ENCODE results near the gene LRRN4CL. TPM values are rescaled to one million over a fixed set of nuclear protein-coding genes. Genes with fewer than 3 reads are reported as not detected.

The LRRN4CL gene
- polyA plus RNA-seq, 4 donors: 0.91 to 1.5 (median 1.1) TPM

GRCh38 chr11:62648967-62649364, 40.4 kb downstream of the LRRN4CL start:
- DNase-seq (ENCODE audit: low read depth in 4 of 4, low spot score in 3 of 4): no peak

- DNase-seq (ENCODE audit: low read depth in 4 of 4, low spot score in 3 of 4): no peak
Observed at GRCh38 chr11:62648185-62648966, 41.0 kb downstream of the LRRN4CL start.

GRCh38 chr11:62647609-62648005, 41.7 kb downstream of the LRRN4CL start:
- no peak for DNase-seq (ENCODE audit: low read depth in 4 of 4, low spot score in 3 of 4)

- DNase-seq (ENCODE audit: low read depth in 4 of 4, low spot score in 3 of 4): no peak
Observed at GRCh38 chr11:62646825-62647608, 42.3 kb downstream of the LRRN4CL start.

- peak; percentile 96 to 97 (median 97) for DNase-seq (ENCODE audit: low read depth in 4 of 4, low spot score in 3 of 4)
Observed at GRCh38 chr11:62645946-62646824, 43.1 kb downstream of the LRRN4CL start, which contains the start of gene GANAB. Gene GANAB (minus strand): TSS chr11:62646613. CDS start chr11:62646599, 14 bp downstream.

- no peak for DNase-seq (ENCODE audit: low read depth in 4 of 4, low spot score in 3 of 4)
Observed at GRCh38 chr11:62645671-62645945, 43.7 kb downstream of the LRRN4CL start.

GRCh38 chr11:62644220-62644619, 45.1 kb downstream of the LRRN4CL start:
- DNase-seq (ENCODE audit: low read depth in 4 of 4, low spot score in 3 of 4): no peak

Other genes starting within 250 kb of the LRRN4CL start
- gene AHNAK, start 142.7 kb downstream of the LRRN4CL start, polyA plus RNA-seq (ENCODE audit: insufficient read length in 4 of 4): 100 to 1,000 TPM; 186 to 212 (median 195) TPM
- gene EEF1G, start 115.6 kb downstream of the LRRN4CL start, polyA plus RNA-seq (ENCODE audit: insufficient read length in 4 of 4): 1,000 to 10,000 TPM; 2,211 to 2,243 (median 2,224) TPM
- gene TUT1, start 98.0 kb downstream of the LRRN4CL start, polyA plus RNA-seq (ENCODE audit: insufficient read length in 4 of 4): 10 to 100 TPM; 22.2 to 25.5 (median 23.7) TPM
- 10 to 100 TPM; 90.8 to 99.5 (median 93.4) TPM for gene MTA2, start 87.7 kb downstream of the LRRN4CL start, polyA plus RNA-seq (ENCODE audit: insufficient read length in 4 of 4)
- gene EML3, start 76.8 kb downstream of the LRRN4CL start, polyA plus RNA-seq (ENCODE audit: insufficient read length in 4 of 4): 10 to 100 TPM; 27.9 to 40.2 (median 36.0) TPM
- gene ROM1, start 76.3 kb downstream of the LRRN4CL start, polyA plus RNA-seq (ENCODE audit: insufficient read length in 4 of 4): 1 to 10 TPM; 3.0 to 3.5 (median 3.4) TPM
- 10 to 100 TPM; 28.7 to 43.6 (median 32.6) TPM for gene B3GAT3, start 67.5 kb downstream of the LRRN4CL start, polyA plus RNA-seq (ENCODE audit: insufficient read length in 4 of 4)
- gene GANAB, start 42.9 kb downstream of the LRRN4CL start, polyA plus RNA-seq (ENCODE audit: insufficient read length in 4 of 4): 100 to 1,000 TPM; 387 to 413 (median 398) TPM
- 10 to 100 TPM; 19.9 to 23.8 (median 20.8) TPM for gene INTS5, start 36.2 kb downstream of the LRRN4CL start, polyA plus RNA-seq (ENCODE audit: insufficient read length in 4 of 4)
- 10 to 100 TPM; 54.5 to 63.6 (median 61.6) TPM for gene C11orf98, start 24.3 kb downstream of the LRRN4CL start, polyA plus RNA-seq (ENCODE audit: insufficient read length in 4 of 4)
- gene CSKMT, start 24.2 kb downstream of the LRRN4CL start, polyA plus RNA-seq (ENCODE audit: insufficient read length in 4 of 4): 1 to 10 TPM; 3.8 to 7.5 (median 4.9) TPM
- gene UQCC3, start 17.9 kb downstream of the LRRN4CL start, polyA plus RNA-seq (ENCODE audit: insufficient read length in 4 of 4): 10 to 100 TPM in 1 of 4 donors, 1 to 10 TPM in 3; 7.3 to 12.8 (median 8.0) TPM
- gene LBHD1, start 17.3 kb downstream of the LRRN4CL start, polyA plus RNA-seq (ENCODE audit: insufficient read length in 4 of 4): 1 to 10 TPM; 3.3 to 8.6 (median 7.8) TPM
- 100 to 1,000 TPM; 147 to 179 (median 149) TPM for gene UBXN1, start 10.5 kb downstream of the LRRN4CL start, polyA plus RNA-seq (ENCODE audit: insufficient read length in 4 of 4)
- 10 to 100 TPM; 60.3 to 69.8 (median 68.3) TPM for gene BSCL2, start 17.9 kb upstream of the LRRN4CL start, polyA plus RNA-seq (ENCODE audit: insufficient read length in 4 of 4)
- gene GNG3, start 18.1 kb upstream of the LRRN4CL start, polyA plus RNA-seq (ENCODE audit: insufficient read length in 4 of 4): 1 to 10 TPM; 1.4 to 2.4 (median 1.9) TPM
- 10 to 100 TPM; 78.0 to 87.0 (median 84.2) TPM for gene HNRNPUL2, start 37.9 kb upstream of the LRRN4CL start, polyA plus RNA-seq (ENCODE audit: insufficient read length in 4 of 4)
- 10 to 100 TPM; 35.6 to 44.1 (median 42.3) TPM for gene TTC9C, start 39.0 kb upstream of the LRRN4CL start, polyA plus RNA-seq (ENCODE audit: insufficient read length in 4 of 4)
- 1 to 10 TPM; 6.5 to 8.4 (median 7.2) TPM for gene ZBTB3, start 64.6 kb upstream of the LRRN4CL start, polyA plus RNA-seq (ENCODE audit: insufficient read length in 4 of 4)
- 100 to 1,000 TPM; 147 to 159 (median 148) TPM for gene POLR2G, start 72.0 kb upstream of the LRRN4CL start, polyA plus RNA-seq (ENCODE audit: insufficient read length in 4 of 4)
- gene TAF6L, start 81.9 kb upstream of the LRRN4CL start, polyA plus RNA-seq (ENCODE audit: insufficient read length in 4 of 4): 10 to 100 TPM; 24.9 to 30.9 (median 28.4) TPM
- 10 to 100 TPM; 64.6 to 72.9 (median 68.3) TPM for gene TMEM179B, start 97.9 kb upstream of the LRRN4CL start, polyA plus RNA-seq (ENCODE audit: insufficient read length in 4 of 4)
- 10 to 100 TPM; 22.3 to 31.0 (median 25.5) TPM for gene TMEM223, start 102.5 kb upstream of the LRRN4CL start, polyA plus RNA-seq (ENCODE audit: insufficient read length in 4 of 4)
- 100 to 1,000 TPM; 113 to 129 (median 123) TPM for gene NXF1, start 115.9 kb upstream of the LRRN4CL start, polyA plus RNA-seq (ENCODE audit: insufficient read length in 4 of 4)
- gene STX5, start 142.5 kb upstream of the LRRN4CL start, polyA plus RNA-seq (ENCODE audit: insufficient read length in 4 of 4): 10 to 100 TPM; 53.5 to 60.8 (median 57.8) TPM
- gene TEX54, start 143.3 kb upstream of the LRRN4CL start, polyA plus RNA-seq (ENCODE audit: insufficient read length in 4 of 4): under 1 TPM in 1 of 4 donors, not detected in 3; 0.17 TPM
- 10 to 100 TPM; 35.4 to 40.9 (median 38.7) TPM for gene WDR74, start 150.1 kb upstream of the LRRN4CL start, polyA plus RNA-seq (ENCODE audit: insufficient read length in 4 of 4)
- gene SLC3A2, start 191.4 kb upstream of the LRRN4CL start, polyA plus RNA-seq (ENCODE audit: insufficient read length in 4 of 4): 100 to 1,000 TPM; 182 to 190 (median 189) TPM
- under 1 TPM; 0.07 to 0.13 (median 0.09) TPM for gene CHRM1, start 231.8 kb upstream of the LRRN4CL start, polyA plus RNA-seq (ENCODE audit: insufficient read length in 4 of 4)